ENCODE data around the gene AVPR2. TPM values are rescaled to one million over a fixed set of nuclear protein-coding genes. Genes with fewer than 3 reads are reported as not detected.

AVPR2 gene
- total and polyA plus RNA-seq, 5 donors from 2014 or later, result not detected

GRCh38 chrX:153913211-153913610 lies 8.7 kb downstream of the AVPR2 start:
- ATAC-seq (ENCODE audit: low read depth in 2 of 2) (no peak), DNase-seq (no peak)
- H3K36me3 Mint-ChIP-seq, result peaks cover 12% of the 10 kb centered on the region
- no peaks in the 10 kb centered on the region for H3K9me3 Mint-ChIP-seq
- no peak overlapping the region for H3K27ac Mint-ChIP-seq
- H3K27ac ChIP-seq (ENCODE audit: insufficient read depth, low read length, poor library complexity, severe bottlenecking), result no peak overlapping the region
- H3K27me3 ChIP-seq (ENCODE audit: control insufficient read depth, insufficient read depth, low read length), result no peaks in the 10 kb centered on the region
- no peaks in the 10 kb centered on the region for H3K9me3 ChIP-seq (ENCODE audit: control insufficient read depth in 2 of 2, low read length in 2 of 2)
- no peaks in the 10 kb centered on the region for H3K27me3 Mint-ChIP-seq
- H3K4me1 ChIP-seq (ENCODE audit: control insufficient read depth, insufficient read depth, low read length, poor library complexity, severe bottlenecking), result no peaks in the 10 kb centered on the region
- peaks cover 30% of the 10 kb centered on the region for H3K36me3 ChIP-seq (ENCODE audit: control insufficient read depth, insufficient read depth, low read length)
- H3K4me3 ChIP-seq (ENCODE audit: low read depth, low read length), result no peak overlapping the region
- peaks cover 0 to 21% (median 2%) of the 10 kb centered on the region in 4 donors for H3K4me1 Mint-ChIP-seq
- H3K4me3 Mint-ChIP-seq, result no peak overlapping the region

- Histone ChIP-seq H3K9me3 (ENCODE audit: control insufficient read depth in 2 of 2, low read length in 2 of 2) (no peaks in the 10 kb centered on the region), H3K36me3 (ENCODE audit: control insufficient read depth, insufficient read depth, low read length) (peaks cover 32% of the 10 kb centered on the region), H3K27me3 (ENCODE audit: control insufficient read depth, insufficient read depth, low read length) (no peaks in the 10 kb centered on the region), H3K4me3 (ENCODE audit: low read depth, low read length) (no peak overlapping the region), H3K4me1 (ENCODE audit: control insufficient read depth, insufficient read depth, low read length, poor library complexity, severe bottlenecking) (no peaks in the 10 kb centered on the region), H3K27ac (ENCODE audit: insufficient read depth, low read length, poor library complexity, severe bottlenecking) (no peak overlapping the region)
- no peaks in the 10 kb centered on the region for H3K27me3 Mint-ChIP-seq
- ATAC-seq (ENCODE audit: low read depth in 2 of 2) (no peak), DNase-seq (no peak)
- no peak overlapping the region for H3K27ac Mint-ChIP-seq
- no peaks in the 10 kb centered on the region for H3K9me3 Mint-ChIP-seq
- H3K36me3 Mint-ChIP-seq, result peaks cover 12% of the 10 kb centered on the region
- H3K4me1 Mint-ChIP-seq, result peaks cover 0 to 21% (median 2%) of the 10 kb centered on the region in 4 donors
- H3K4me3 Mint-ChIP-seq, result no peak overlapping the region
These were observed 9.2 kb downstream of the AVPR2 start for GRCh38 chrX:153913701-153914100.

- H3K4me1 Mint-ChIP-seq, result peaks cover 0 to 30% (median 2%) of the 10 kb centered on the region in 4 donors
- DNase-seq (no peak), ATAC-seq (ENCODE audit: low read depth in 2 of 2) (no peak)
- H3K9me3 Mint-ChIP-seq, result no peaks in the 10 kb centered on the region
- no peak overlapping the region for H3K27ac ChIP-seq (ENCODE audit: insufficient read depth, low read length, poor library complexity, severe bottlenecking)
- H3K27me3 Mint-ChIP-seq, result no peaks in the 10 kb centered on the region
- no peaks in the 10 kb centered on the region for H3K9me3 ChIP-seq (ENCODE audit: control insufficient read depth in 2 of 2, low read length in 2 of 2)
- no peak overlapping the region for H3K27ac Mint-ChIP-seq
- no peak overlapping the region for H3K4me3 ChIP-seq (ENCODE audit: low read depth, low read length)
- H3K36me3 Mint-ChIP-seq, result peaks cover 6% of the 10 kb centered on the region
- H3K4me1 ChIP-seq (ENCODE audit: control insufficient read depth, insufficient read depth, low read length, poor library complexity, severe bottlenecking), result peaks cover 22% of the 10 kb centered on the region
- peaks cover 35% of the 10 kb centered on the region for H3K36me3 ChIP-seq (ENCODE audit: control insufficient read depth, insufficient read depth, low read length)
- no peaks in the 10 kb centered on the region for H3K27me3 ChIP-seq (ENCODE audit: control insufficient read depth, insufficient read depth, low read length)
- H3K4me3 Mint-ChIP-seq, result peak overlapping the region in 2 of 4 donors; percentile 9 to 38
These were observed 13.4 kb downstream of the AVPR2 start for GRCh38 chrX:153917869-153918268.

- H3K4me3 Mint-ChIP-seq, result no peak overlapping the region
- H3K27ac Mint-ChIP-seq, result peak overlapping the region in 1 of 3 donors; percentile 56
- H3K36me3 Mint-ChIP-seq, result peaks cover 8% of the 10 kb centered on the region
- no peaks in the 10 kb centered on the region for H3K9me3 Mint-ChIP-seq
- H3K27me3 Mint-ChIP-seq, result no peaks in the 10 kb centered on the region
- no peaks in the 10 kb centered on the region for H3K27me3 ChIP-seq (ENCODE audit: control insufficient read depth, insufficient read depth, low read length)
- H3K27ac ChIP-seq (ENCODE audit: insufficient read depth, low read length, poor library complexity, severe bottlenecking), result no peak overlapping the region
- DNase-seq (no peak), ATAC-seq (ENCODE audit: low read depth in 2 of 2) (no peak)
- peaks cover 0 to 42% (median 2%) of the 10 kb centered on the region in 4 donors for H3K4me1 Mint-ChIP-seq
- peaks cover 35% of the 10 kb centered on the region for H3K4me1 ChIP-seq (ENCODE audit: control insufficient read depth, insufficient read depth, low read length, poor library complexity, severe bottlenecking)
- peaks cover 25% of the 10 kb centered on the region for H3K36me3 ChIP-seq (ENCODE audit: control insufficient read depth, insufficient read depth, low read length)
- no peak overlapping the region for H3K4me3 ChIP-seq (ENCODE audit: low read depth, low read length)
- H3K9me3 ChIP-seq (ENCODE audit: control insufficient read depth in 2 of 2, low read length in 2 of 2), result no peaks in the 10 kb centered on the region
These were observed 14.8 kb downstream of the AVPR2 start for GRCh38 chrX:153919281-153919680.

GRCh38 chrX:153920546-153920945 lies 16.1 kb downstream of the AVPR2 start:
- peaks cover 47% of the 10 kb centered on the region for H3K4me1 ChIP-seq (ENCODE audit: control insufficient read depth, insufficient read depth, low read length, poor library complexity, severe bottlenecking)
- H3K9me3 ChIP-seq (ENCODE audit: control insufficient read depth in 2 of 2, low read length in 2 of 2), result no peaks in the 10 kb centered on the region
- H3K27ac ChIP-seq (ENCODE audit: insufficient read depth, low read length, poor library complexity, severe bottlenecking), result no peak overlapping the region
- peaks cover 10% of the 10 kb centered on the region for H3K36me3 Mint-ChIP-seq
- peaks cover 25% of the 10 kb centered on the region for H3K36me3 ChIP-seq (ENCODE audit: control insufficient read depth, insufficient read depth, low read length)
- ATAC-seq (ENCODE audit: low read depth in 2 of 2), result no peak
- H3K9me3 Mint-ChIP-seq, result no peaks in the 10 kb centered on the region
- no peaks in the 10 kb centered on the region for H3K27me3 Mint-ChIP-seq
- H3K4me1 Mint-ChIP-seq, result peaks cover 0 to 53% (median 2%) of the 10 kb centered on the region in 4 donors
- H3K27ac Mint-ChIP-seq, result no peak overlapping the region
- no peak overlapping the region for H3K4me3 Mint-ChIP-seq
- H3K4me3 ChIP-seq (ENCODE audit: low read depth, low read length), result no peak overlapping the region
- H3K27me3 ChIP-seq (ENCODE audit: control insufficient read depth, insufficient read depth, low read length), result no peaks in the 10 kb centered on the region
- no peak for DNase-seq

GRCh38 chrX:153921070-153921469 lies 16.6 kb downstream of the AVPR2 start:
- Mint-ChIP-seq H3K36me3 (peaks cover 5% of the 10 kb centered on the region), H3K9me3 (no peaks in the 10 kb centered on the region), H3K27me3 (no peaks in the 10 kb centered on the region), H3K4me3 (peak overlapping the region in 1 of 4 donors; percentile 41), H3K27ac (no peak overlapping the region), H3K4me1 (peaks cover 0 to 51% (median 2%) of the 10 kb centered on the region in 4 donors)
- Histone ChIP-seq H3K4me3 (ENCODE audit: low read depth, low read length) (no peak overlapping the region), H3K27ac (ENCODE audit: insufficient read depth, low read length, poor library complexity, severe bottlenecking) (no peak overlapping the region), H3K4me1 (ENCODE audit: control insufficient read depth, insufficient read depth, low read length, poor library complexity, severe bottlenecking) (peaks cover 51% of the 10 kb centered on the region), H3K9me3 (ENCODE audit: control insufficient read depth in 2 of 2, low read length in 2 of 2) (no peaks in the 10 kb centered on the region), H3K27me3 (ENCODE audit: control insufficient read depth, insufficient read depth, low read length) (no peaks in the 10 kb centered on the region), H3K36me3 (ENCODE audit: control insufficient read depth, insufficient read depth, low read length) (peaks cover 25% of the 10 kb centered on the region)
- ATAC-seq (ENCODE audit: low read depth in 2 of 2) (no peak), DNase-seq (no peak)

- no peak for ATAC-seq (ENCODE audit: low read depth in 2 of 2)
- Histone ChIP-seq H3K36me3 (ENCODE audit: control insufficient read depth, insufficient read depth, low read length) (peaks cover 25% of the 10 kb centered on the region), H3K4me1 (ENCODE audit: control insufficient read depth, insufficient read depth, low read length, poor library complexity, severe bottlenecking) (peaks cover 55% of the 10 kb centered on the region), H3K9me3 (ENCODE audit: control insufficient read depth in 2 of 2, low read length in 2 of 2) (no peaks in the 10 kb centered on the region), H3K27ac (ENCODE audit: insufficient read depth, low read length, poor library complexity, severe bottlenecking) (peak overlapping the region; percentile 58), H3K4me3 (ENCODE audit: low read depth, low read length) (no peak overlapping the region), H3K27me3 (ENCODE audit: control insufficient read depth, insufficient read depth, low read length) (no peaks in the 10 kb centered on the region)
- Mint-ChIP-seq H3K27ac (peak overlapping the region; percentile 62 to 96 (median 87)), H3K4me3 (peak overlapping the region; percentile 95 to 98 (median 97)), H3K4me1 (peaks cover 0 to 53% (median 2%) of the 10 kb centered on the region in 4 donors), H3K36me3 (peaks cover 4% of the 10 kb centered on the region), H3K9me3 (no peaks in the 10 kb centered on the region), H3K27me3 (peaks cover 1% of the 10 kb centered on the region)
- DNase-seq, result peak in 1 of 3 donors; percentile 50
These were observed 17.3 kb downstream of the AVPR2 start for GRCh38 chrX:153921511-153922446.

Data from CD4-positive, CD25-positive, alpha-beta regulatory T cell (primary cell).